GM23338 (cell line): ENCODE results near the gene ROR1. TPM values are rescaled to one million over a fixed set of nuclear protein-coding genes. Genes with fewer than 3 reads are reported as not detected.

ENCODE experiments used
- ATAC-seq: fragments of 200-7000 bp; cut with Tn5 transposase; 3 replicates; pipeline ENCODE4 v1.9.1; 2020
- DNase-seq: peaks from one replicate; pipeline ENCODE4 v3.0.0-alpha.2; 2015; ENCODE audit warnings: low spot score
- H2AFZ ChIP-seq: fragments of 200-600 bp; sonication (generic); 2 replicates; pipeline ENCODE4 v1.8.0; 2016; ENCODE audit warnings: antibody characterized with exemption, mild to moderate bottlenecking, moderate library complexity
- H3F3A ChIP-seq: fragments of 200-600 bp; sonication (generic); replicated peaks from 2 replicates; pipeline ENCODE4 v1.8.0; 2017; ENCODE audit warnings: antibody characterized with exemption, mixed run types, low read depth
- H3K27ac ChIP-seq: fragments of 200-600 bp; sonication (generic); 2 replicates; pipeline ENCODE4 v1.6.1; 2016; ENCODE audit warnings: low read depth
- H3K27me3 ChIP-seq: fragments of 200-600 bp; sonication (generic); 2 replicates; pipeline ENCODE4 v1.8.0; 2016; ENCODE audit warnings: mild to moderate bottlenecking, mixed run types, moderate library complexity; ENCODE audit not compliant: insufficient read depth
- H3K36me3 ChIP-seq: fragments of 200-600 bp; sonication (generic); 2 replicates; pipeline ENCODE4 v1.8.0; 2016; ENCODE audit warnings: mild to moderate bottlenecking; ENCODE audit not compliant: insufficient read depth
- H3K4me1 ChIP-seq: fragments of 200-600 bp; sonication (generic); 2 replicates; pipeline ENCODE4 v1.8.0; 2016; ENCODE audit warnings: mild to moderate bottlenecking, moderate library complexity; ENCODE audit not compliant: insufficient read depth
- H3K4me2 ChIP-seq: fragments of 200-600 bp; sonication (generic); 2 replicates; pipeline ENCODE4 v1.7.1; 2017; ENCODE audit warnings: mixed run types
- H3K4me3 ChIP-seq: fragments of 200-600 bp; sonication (generic); 2 replicates; pipeline ENCODE4 v1.6.1; 2016; ENCODE audit warnings: mixed run types
- H3K79me2 ChIP-seq: fragments of 200-600 bp; sonication (generic); replicated peaks from 2 replicates; pipeline ENCODE4 v1.8.0; 2017; ENCODE audit warnings: mild to moderate bottlenecking; ENCODE audit not compliant: insufficient read depth
- H3K9me2 ChIP-seq: fragments of 200-600 bp; sonication (generic); 2 replicates; pipeline ENCODE4 v1.8.0; 2017; ENCODE audit not compliant: insufficient read depth
- H4K20me1 ChIP-seq: fragments of 200-600 bp; sonication (generic); replicated peaks from 2 replicates; pipeline ENCODE4 v1.8.0; 2017; ENCODE audit warnings: mild to moderate bottlenecking; ENCODE audit not compliant: insufficient read depth
- H3K27ac Mint-ChIP-seq: 2 replicates; pipeline ENCODE4 v1.8.0; 2020; ENCODE audit warnings: inconsistent platforms, mild to moderate bottlenecking, moderate library complexity, mixed read lengths
- H3K27me3 Mint-ChIP-seq: 3 replicates; pipeline ENCODE4 v1.8.0; 2022; ENCODE audit warnings: low read depth, mild to moderate bottlenecking, moderate library complexity, mixed read lengths, inconsistent platforms; ENCODE audit not compliant: insufficient read depth, poor library complexity
- H3K36me3 Mint-ChIP-seq: 3 replicates; pipeline ENCODE4 v1.8.0; 2021; ENCODE audit warnings: low read depth, mild to moderate bottlenecking, inconsistent platforms, moderate library complexity, mixed read lengths
- H3K4me1 Mint-ChIP-seq: 3 replicates; pipeline ENCODE4 v1.8.0; 2020; ENCODE audit warnings: mild to moderate bottlenecking, inconsistent platforms, mixed read lengths
- H3K4me3 Mint-ChIP-seq: 3 replicates; pipeline ENCODE4 v1.8.0; 2021; ENCODE audit warnings: moderate library complexity, mild to moderate bottlenecking, inconsistent platforms, mixed read lengths
- H3K9me3 Mint-ChIP-seq: 3 replicates; pipeline ENCODE4 v1.8.0; 2020; ENCODE audit warnings: moderate library complexity, mild to moderate bottlenecking, inconsistent platforms, mixed read lengths
- CREB1 ChIP-seq: fragments of 250-450 bp; sonication (Bioruptor Pico); IDR thresholded peaks from 2 replicates; pipeline ENCODE4 v1.5.0; 2020; ENCODE audit warnings: low read depth, mild to moderate bottlenecking, moderate library complexity
- ETS1 ChIP-seq: IDR thresholded peaks from 2 replicates; pipeline ENCODE4 v1.6.1; 2016; ENCODE audit warnings: antibody characterized with exemption
- EZH2 ChIP-seq: fragments of 200-600 bp; sonication (generic); IDR thresholded peaks from one replicate; pipeline ENCODE4 v1.8.0; 2017; ENCODE audit warnings: antibody characterized with exemption, mild to moderate bottlenecking, low read depth; ENCODE audit not compliant: unreplicated experiment
- EZH2phosphoT487 ChIP-seq: fragments of 200-600 bp; sonication (generic); IDR thresholded peaks from one replicate; pipeline ENCODE4 v1.8.1; 2018; ENCODE audit warnings: antibody characterized with exemption; ENCODE audit not compliant: unreplicated experiment
- JUNB ChIP-seq: IDR thresholded peaks from one replicate; pipeline ENCODE4 v1.6.1; 2016; ENCODE audit warnings: antibody characterized with exemption; ENCODE audit not compliant: unreplicated experiment
- NANOG ChIP-seq: IDR thresholded peaks from 2 replicates; pipeline ENCODE4 v1.6.1; 2016; ENCODE audit warnings: antibody characterized with exemption, borderline replicate concordance
- POLR2AphosphoS5 ChIP-seq: IDR thresholded peaks from 2 replicates; pipeline ENCODE4 v1.6.1; 2016; ENCODE audit warnings: antibody characterized with exemption, low read depth
- STAT1 ChIP-seq: IDR thresholded peaks from one replicate; pipeline ENCODE4 v1.6.1; 2016; ENCODE audit warnings: antibody characterized with exemption; ENCODE audit not compliant: unreplicated experiment
- ZNF114 ChIP-seq: fragments of 250-450 bp; sonication (Bioruptor Pico); IDR thresholded peaks from 2 replicates; pipeline ENCODE4 v1.5.0; 2020; ENCODE audit warnings: mild to moderate bottlenecking, moderate library complexity
- ZNF331 ChIP-seq: fragments of 250-450 bp; sonication (Bioruptor Pico); IDR thresholded peaks from 2 replicates; pipeline ENCODE4 v1.5.0; 2020; ENCODE audit warnings: low read depth, mild to moderate bottlenecking, moderate library complexity
- polyA plus RNA-seq: library from polyadenylated mRNA; unstranded; fragments of >200 nt; fragmentation: Nextera tagmentation; extraction: Ambion mirVana; gene quantifications from 2 replicates; pipeline ENCODE4 v1.2.1, GENCODE V29; 2016
- total RNA-seq: library from RNA; depleted of rRNA; stranded (reverse); fragments of >200 nt; shearing (Covaris generic); gene quantifications from 2 replicates; pipeline ENCODE4 v1.2.3, GENCODE V29; 2014
- TF ChIP-seq, protein P1 (sequence below): IDR thresholded peaks from one replicate; pipeline ENCODE4 v1.6.1; 2018; ENCODE audit warnings: antibody characterized with exemption; ENCODE audit not compliant: unreplicated experiment
- TF ChIP-seq, protein P2 (sequence below): fragments of 250-450 bp; sonication (Bioruptor Pico); IDR thresholded peaks from 2 replicates; pipeline ENCODE4 v1.5.0; 2020; ENCODE audit warnings: mild to moderate bottlenecking, moderate library complexity
- TF ChIP-seq, protein P3 (sequence below), 2 experiments: fragments of 200-600 bp in 1 of 2; sonication (generic) in 1 of 2; conservative IDR thresholded peaks; 2 replicates each; pipeline versions ENCODE4 v1.5.1 to v1.6.1; 2016 to 2017; ENCODE audit warnings: antibody characterized with exemption in 2 of 2, low read depth in 2 of 2, mild to moderate bottlenecking in 2 of 2, moderate library complexity in 1 of 2

The ROR1 gene
- total and polyA plus RNA-seq, 2 experiments from 2014 or later = 59.7 to 96.0 TPM

GRCh38 chr1:63971557-63971956, 197.7 kb downstream of the ROR1 start:
- no peaks in the 10 kb centered on the region for H3K9me3 Mint-ChIP-seq
- H3K27ac Mint-ChIP-seq = peak overlapping the region; percentile 76; the same call in 1 of the 2 replicates
- peaks cover 19% of the 10 kb centered on the region for H3K4me1 Mint-ChIP-seq
- peaks cover 4% of the 10 kb centered on the region for H3K27me3 Mint-ChIP-seq
- peaks cover under 1% of the 10 kb centered on the region; the same call in 1 of the 2 replicates for H3K4me1 ChIP-seq
- peaks cover 12% of the 10 kb centered on the region for H4K20me1 ChIP-seq
- no peak overlapping the region for H3K27ac ChIP-seq
- H3K4me3 Mint-ChIP-seq = no peak overlapping the region
- peaks cover 70% of the 10 kb centered on the region for H3K79me2 ChIP-seq
- no peaks in the 10 kb centered on the region for H3K9me2 ChIP-seq
- H3K4me3 ChIP-seq = no peak overlapping the region
- ATAC-seq (peak; percentile 27; the same call in 2 of the 3 replicates), DNase-seq (no peak)
- peaks cover 22% of the 10 kb centered on the region for H3K36me3 Mint-ChIP-seq
- TF ChIP-seq, protein P1, sequence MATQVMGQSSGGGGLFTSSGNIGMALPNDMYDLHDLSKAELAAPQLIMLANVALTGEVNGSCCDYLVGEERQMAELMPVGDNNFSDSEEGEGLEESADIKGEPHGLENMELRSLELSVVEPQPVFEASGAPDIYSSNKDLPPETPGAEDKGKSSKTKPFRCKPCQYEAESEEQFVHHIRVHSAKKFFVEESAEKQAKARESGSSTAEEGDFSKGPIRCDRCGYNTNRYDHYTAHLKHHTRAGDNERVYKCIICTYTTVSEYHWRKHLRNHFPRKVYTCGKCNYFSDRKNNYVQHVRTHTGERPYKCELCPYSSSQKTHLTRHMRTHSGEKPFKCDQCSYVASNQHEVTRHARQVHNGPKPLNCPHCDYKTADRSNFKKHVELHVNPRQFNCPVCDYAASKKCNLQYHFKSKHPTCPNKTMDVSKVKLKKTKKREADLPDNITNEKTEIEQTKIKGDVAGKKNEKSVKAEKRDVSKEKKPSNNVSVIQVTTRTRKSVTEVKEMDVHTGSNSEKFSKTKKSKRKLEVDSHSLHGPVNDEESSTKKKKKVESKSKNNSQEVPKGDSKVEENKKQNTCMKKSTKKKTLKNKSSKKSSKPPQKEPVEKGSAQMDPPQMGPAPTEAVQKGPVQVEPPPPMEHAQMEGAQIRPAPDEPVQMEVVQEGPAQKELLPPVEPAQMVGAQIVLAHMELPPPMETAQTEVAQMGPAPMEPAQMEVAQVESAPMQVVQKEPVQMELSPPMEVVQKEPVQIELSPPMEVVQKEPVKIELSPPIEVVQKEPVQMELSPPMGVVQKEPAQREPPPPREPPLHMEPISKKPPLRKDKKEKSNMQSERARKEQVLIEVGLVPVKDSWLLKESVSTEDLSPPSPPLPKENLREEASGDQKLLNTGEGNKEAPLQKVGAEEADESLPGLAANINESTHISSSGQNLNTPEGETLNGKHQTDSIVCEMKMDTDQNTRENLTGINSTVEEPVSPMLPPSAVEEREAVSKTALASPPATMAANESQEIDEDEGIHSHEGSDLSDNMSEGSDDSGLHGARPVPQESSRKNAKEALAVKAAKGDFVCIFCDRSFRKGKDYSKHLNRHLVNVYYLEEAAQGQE = no peak
- no peak for TF ChIP-seq NANOG
- TF ChIP-seq EZH2 = no peak
- TF ChIP-seq STAT1 = no peak
- TF ChIP-seq EZH2phosphoT487 = no peak
- no peak for TF ChIP-seq ETS1
- TF ChIP-seq ZNF114 (CRISPR knock-in tag) = no peak
- TF ChIP-seq, protein P2, sequence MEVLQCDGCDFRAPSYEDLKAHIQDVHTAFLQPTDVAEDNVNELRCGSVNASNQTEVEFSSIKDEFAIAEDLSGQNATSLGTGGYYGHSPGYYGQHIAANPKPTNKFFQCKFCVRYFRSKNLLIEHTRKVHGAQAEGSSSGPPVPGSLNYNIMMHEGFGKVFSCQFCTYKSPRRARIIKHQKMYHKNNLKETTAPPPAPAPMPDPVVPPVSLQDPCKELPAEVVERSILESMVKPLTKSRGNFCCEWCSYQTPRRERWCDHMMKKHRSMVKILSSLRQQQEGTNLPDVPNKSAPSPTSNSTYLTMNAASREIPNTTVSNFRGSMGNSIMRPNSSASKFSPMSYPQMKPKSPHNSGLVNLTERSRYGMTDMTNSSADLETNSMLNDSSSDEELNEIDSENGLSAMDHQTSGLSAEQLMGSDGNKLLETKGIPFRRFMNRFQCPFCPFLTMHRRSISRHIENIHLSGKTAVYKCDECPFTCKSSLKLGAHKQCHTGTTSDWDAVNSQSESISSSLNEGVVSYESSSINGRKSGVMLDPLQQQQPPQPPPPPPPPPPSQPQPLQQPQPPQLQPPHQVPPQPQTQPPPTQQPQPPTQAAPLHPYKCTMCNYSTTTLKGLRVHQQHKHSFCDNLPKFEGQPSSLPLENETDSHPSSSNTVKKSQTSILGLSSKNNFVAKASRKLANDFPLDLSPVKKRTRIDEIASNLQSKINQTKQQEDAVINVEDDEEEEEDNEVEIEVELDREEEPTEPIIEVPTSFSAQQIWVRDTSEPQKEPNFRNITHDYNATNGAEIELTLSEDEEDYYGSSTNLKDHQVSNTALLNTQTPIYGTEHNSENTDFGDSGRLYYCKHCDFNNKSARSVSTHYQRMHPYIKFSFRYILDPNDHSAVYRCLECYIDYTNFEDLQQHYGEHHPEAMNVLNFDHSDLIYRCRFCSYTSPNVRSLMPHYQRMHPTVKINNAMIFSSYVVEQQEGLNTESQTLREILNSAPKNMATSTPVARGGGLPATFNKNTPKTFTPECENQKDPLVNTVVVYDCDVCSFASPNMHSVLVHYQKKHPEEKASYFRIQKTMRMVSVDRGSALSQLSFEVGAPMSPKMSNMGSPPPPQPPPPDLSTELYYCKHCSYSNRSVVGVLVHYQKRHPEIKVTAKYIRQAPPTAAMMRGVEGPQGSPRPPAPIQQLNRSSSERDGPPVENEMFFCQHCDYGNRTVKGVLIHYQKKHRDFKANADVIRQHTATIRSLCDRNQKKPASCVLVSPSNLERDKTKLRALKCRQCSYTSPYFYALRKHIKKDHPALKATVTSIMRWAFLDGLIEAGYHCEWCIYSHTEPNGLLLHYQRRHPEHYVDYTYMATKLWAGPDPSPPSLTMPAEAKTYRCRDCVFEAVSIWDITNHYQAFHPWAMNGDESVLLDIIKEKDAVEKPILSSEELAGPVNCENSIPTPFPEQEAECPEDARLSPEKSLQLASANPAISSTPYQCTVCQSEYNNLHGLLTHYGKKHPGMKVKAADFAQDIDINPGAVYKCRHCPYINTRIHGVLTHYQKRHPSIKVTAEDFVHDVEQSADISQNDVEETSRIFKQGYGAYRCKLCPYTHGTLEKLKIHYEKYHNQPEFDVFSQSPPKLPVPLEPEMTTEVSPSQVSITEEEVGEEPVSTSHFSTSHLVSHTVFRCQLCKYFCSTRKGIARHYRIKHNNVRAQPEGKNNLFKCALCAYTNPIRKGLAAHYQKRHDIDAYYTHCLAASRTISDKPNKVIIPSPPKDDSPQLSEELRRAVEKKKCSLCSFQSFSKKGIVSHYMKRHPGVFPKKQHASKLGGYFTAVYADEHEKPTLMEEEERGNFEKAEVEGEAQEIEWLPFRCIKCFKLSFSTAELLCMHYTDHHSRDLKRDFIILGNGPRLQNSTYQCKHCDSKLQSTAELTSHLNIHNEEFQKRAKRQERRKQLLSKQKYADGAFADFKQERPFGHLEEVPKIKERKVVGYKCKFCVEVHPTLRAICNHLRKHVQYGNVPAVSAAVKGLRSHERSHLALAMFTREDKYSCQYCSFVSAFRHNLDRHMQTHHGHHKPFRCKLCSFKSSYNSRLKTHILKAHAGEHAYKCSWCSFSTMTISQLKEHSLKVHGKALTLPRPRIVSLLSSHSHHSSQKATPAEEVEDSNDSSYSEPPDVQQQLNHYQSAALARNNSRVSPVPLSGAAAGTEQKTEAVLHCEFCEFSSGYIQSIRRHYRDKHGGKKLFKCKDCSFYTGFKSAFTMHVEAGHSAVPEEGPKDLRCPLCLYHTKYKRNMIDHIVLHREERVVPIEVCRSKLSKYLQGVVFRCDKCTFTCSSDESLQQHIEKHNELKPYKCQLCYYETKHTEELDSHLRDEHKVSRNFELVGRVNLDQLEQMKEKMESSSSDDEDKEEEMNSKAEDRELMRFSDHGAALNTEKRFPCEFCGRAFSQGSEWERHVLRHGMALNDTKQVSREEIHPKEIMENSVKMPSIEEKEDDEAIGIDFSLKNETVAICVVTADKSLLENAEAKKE = no peak
- no peak for TF ChIP-seq CREB1
- TF ChIP-seq, protein P3, sequence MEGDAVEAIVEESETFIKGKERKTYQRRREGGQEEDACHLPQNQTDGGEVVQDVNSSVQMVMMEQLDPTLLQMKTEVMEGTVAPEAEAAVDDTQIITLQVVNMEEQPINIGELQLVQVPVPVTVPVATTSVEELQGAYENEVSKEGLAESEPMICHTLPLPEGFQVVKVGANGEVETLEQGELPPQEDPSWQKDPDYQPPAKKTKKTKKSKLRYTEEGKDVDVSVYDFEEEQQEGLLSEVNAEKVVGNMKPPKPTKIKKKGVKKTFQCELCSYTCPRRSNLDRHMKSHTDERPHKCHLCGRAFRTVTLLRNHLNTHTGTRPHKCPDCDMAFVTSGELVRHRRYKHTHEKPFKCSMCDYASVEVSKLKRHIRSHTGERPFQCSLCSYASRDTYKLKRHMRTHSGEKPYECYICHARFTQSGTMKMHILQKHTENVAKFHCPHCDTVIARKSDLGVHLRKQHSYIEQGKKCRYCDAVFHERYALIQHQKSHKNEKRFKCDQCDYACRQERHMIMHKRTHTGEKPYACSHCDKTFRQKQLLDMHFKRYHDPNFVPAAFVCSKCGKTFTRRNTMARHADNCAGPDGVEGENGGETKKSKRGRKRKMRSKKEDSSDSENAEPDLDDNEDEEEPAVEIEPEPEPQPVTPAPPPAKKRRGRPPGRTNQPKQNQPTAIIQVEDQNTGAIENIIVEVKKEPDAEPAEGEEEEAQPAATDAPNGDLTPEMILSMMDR (conservative IDR thresholded peaks at IDR 0.05; ENCODE audit: low read depth in 2 of 2) = no peak
- no peak for TF ChIP-seq ZNF331 (CRISPR knock-in tag)
- TF ChIP-seq JUNB = no peak
- TF ChIP-seq POLR2AphosphoS5 = no peak
- no peak overlapping the region for H3K4me2 ChIP-seq
- no peaks in the 10 kb centered on the region for H3F3A ChIP-seq
- no peaks in the 10 kb centered on the region for H3K36me3 ChIP-seq
- H3K27me3 ChIP-seq = no peaks in the 10 kb centered on the region
- H2AFZ ChIP-seq = no peak overlapping the region
